ENCODE results near the gene MRPS34.

DNA sequence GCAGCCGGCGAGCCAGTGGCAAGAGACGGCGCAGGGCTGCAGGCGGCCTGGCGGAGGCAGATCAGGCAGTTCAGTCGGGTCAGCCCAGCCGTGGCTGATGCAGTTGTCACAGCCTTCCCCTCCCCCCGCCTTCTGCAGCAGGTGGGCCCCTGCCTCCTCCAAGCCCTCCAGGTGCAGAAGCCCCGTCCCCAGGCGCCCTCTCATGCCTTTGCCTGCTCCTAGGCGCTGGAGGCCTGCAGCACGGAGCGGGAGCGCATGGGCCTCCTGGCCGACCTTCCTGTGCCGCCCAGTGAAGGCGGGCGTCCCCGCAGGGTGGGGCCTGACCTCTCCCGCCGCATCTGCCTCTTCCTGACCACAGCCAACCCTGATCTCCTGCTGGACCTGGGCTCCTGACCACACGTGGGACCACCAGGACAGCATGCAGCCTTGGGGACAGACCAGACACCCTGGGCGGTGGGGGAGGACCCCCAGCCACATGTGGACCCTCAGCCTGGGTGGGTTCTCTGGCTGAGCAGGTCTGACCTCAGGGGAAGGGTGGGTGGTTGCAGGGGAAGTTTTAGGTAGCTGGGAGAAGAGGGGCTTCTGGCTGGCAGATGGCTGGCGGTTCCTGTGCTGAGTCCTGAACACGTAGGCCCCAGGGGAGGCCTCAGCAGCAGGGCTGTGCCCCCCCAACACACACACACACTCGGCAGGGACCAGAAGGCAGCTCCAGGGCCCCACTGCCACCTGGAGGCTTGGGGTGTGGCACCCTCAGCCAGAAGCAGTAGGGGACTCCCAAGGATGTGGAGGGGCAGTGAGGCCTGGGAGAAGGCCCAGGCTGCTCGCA is 3.1 kb upstream of the MRPS34 start:
- TF ChIP-seq, protein P1, sequence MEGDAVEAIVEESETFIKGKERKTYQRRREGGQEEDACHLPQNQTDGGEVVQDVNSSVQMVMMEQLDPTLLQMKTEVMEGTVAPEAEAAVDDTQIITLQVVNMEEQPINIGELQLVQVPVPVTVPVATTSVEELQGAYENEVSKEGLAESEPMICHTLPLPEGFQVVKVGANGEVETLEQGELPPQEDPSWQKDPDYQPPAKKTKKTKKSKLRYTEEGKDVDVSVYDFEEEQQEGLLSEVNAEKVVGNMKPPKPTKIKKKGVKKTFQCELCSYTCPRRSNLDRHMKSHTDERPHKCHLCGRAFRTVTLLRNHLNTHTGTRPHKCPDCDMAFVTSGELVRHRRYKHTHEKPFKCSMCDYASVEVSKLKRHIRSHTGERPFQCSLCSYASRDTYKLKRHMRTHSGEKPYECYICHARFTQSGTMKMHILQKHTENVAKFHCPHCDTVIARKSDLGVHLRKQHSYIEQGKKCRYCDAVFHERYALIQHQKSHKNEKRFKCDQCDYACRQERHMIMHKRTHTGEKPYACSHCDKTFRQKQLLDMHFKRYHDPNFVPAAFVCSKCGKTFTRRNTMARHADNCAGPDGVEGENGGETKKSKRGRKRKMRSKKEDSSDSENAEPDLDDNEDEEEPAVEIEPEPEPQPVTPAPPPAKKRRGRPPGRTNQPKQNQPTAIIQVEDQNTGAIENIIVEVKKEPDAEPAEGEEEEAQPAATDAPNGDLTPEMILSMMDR (IDR thresholded peaks at IDR 0.05): no peak
- TF ChIP-seq ZFX (IDR thresholded peaks at IDR 0.05; ENCODE audit: borderline replicate concordance): no peak
